BJ (cell line): ENCODE measurements around the gene PFN4. TPM values are rescaled to one million over a fixed set of nuclear protein-coding genes. Genes with fewer than 3 reads are reported as not detected.
A peak's percentile ranks its signal among the peaks of the same experiment; 100 is the strongest.

Experiments
- CTCF ChIA-PET: fragments of 350-600 bp; formaldehyde crosslinking; extraction: SDS; loops from one replicate; lab custom pipeline; 2021; ENCODE audit warnings: antibody characterized with exemption, inconsistent platforms; lab: Yijun Ruan, JAX
- POLR2A ChIA-PET: fragments of 300-600 bp; sonication (Branson Sonifier 250); formaldehyde crosslinking; extraction: SDS; loops from one replicate; lab custom pipeline; 2021; ENCODE audit warnings: antibody characterized with exemption; lab: Charles Lee
- DNase-seq: peaks from one replicate; pipeline ENCODE4 v3.0.0-alpha.2; 2011; ENCODE audit warnings: low read depth
- H3K27me3 ChIP-seq: 2 replicates; pipeline ENCODE4 v1.6.0; 2011; ENCODE audit warnings: low read length; ENCODE audit not compliant: control insufficient read depth, insufficient read depth
- H3K36me3 ChIP-seq: 2 replicates; pipeline ENCODE4 v1.5.1; 2011; ENCODE audit warnings: low read length; ENCODE audit not compliant: control insufficient read depth, insufficient read depth
- H3K4me3 ChIP-seq: 2 replicates; pipeline ENCODE4 v1.5.1; 2011; ENCODE audit warnings: low read depth, mild to moderate bottlenecking, control low read depth, low read length
- CTCF ChIP-seq: IDR thresholded peaks from 2 replicates; pipeline ENCODE4 v1.5.1; 2011; ENCODE audit warnings: low read depth, mild to moderate bottlenecking, control low read depth, inconsistent platforms, low read length, moderate library complexity; ENCODE audit not compliant: insufficient read depth
- polyA plus RNA-seq: library from polyadenylated mRNA; depleted of rRNA; stranded (reverse); fragments of >200 nt; gene quantifications from 2 replicates; pipeline ENCODE4 v1.2.3, GENCODE V29; 2011

PFN4 gene
- polyA plus RNA-seq, 1 experiment: 0.40 TPM

GRCh38 chr2:24087032-24087431 lies 36.1 kb downstream of the PFN4 start:
- Histone ChIP-seq H3K4me3 (no peak overlapping the region), H3K27me3 (no peaks in the 10 kb centered on the region), H3K36me3 (peaks cover 7% of the 10 kb centered on the region)
- DNase-seq: no peak
- POLR2A ChIA-PET: no interaction called here
- no peak for TF ChIP-seq CTCF
- CTCF ChIA-PET: no interaction called here

- Histone ChIP-seq H3K36me3 (peaks cover 9% of the 10 kb centered on the region), H3K4me3 (no peak overlapping the region), H3K27me3 (no peaks in the 10 kb centered on the region)
- TF ChIP-seq CTCF: no peak
- ChIA-PET POLR2A (no interaction called here), CTCF (interaction anchor here (0.7 to 2.7 kb wide), 2 partner anchors 25 to 298 kb away, joined by 3 to 12 read pairs; no protein-coding TSS in a partner anchor)
- DNase-seq: no peak
Measured at GRCh38 chr2:24086241-24086640, 36.9 kb downstream of the PFN4 start.

- Histone ChIP-seq H3K36me3 (peaks cover 13% of the 10 kb centered on the region), H3K27me3 (no peaks in the 10 kb centered on the region), H3K4me3 (peak overlapping the region; percentile 72)
- DNase-seq: no peak
- ChIA-PET CTCF (interaction anchor here (0.5 to 3.5 kb wide), 15 partner anchors 9 to 299 kb away, joined by 3 to 44 read pairs (median 4); partner anchors contain the start of genes ATAD2B, FAM228B, PFN4 and SF3B6), POLR2A (no interaction called here)
- no peak for TF ChIP-seq CTCF
Measured at GRCh38 chr2:24085200-24085489, 38.0 kb downstream of the PFN4 start.

GRCh38 chr2:24084386-24085199 lies 38.5 kb downstream of the PFN4 start, which contains the start of gene TP53I3:
TP53I3 (minus strand) TSS chr2:24084834; CDS start chr2:24084326, 508 bp downstream.
- H3K27me3 ChIP-seq: no peaks in the 10 kb centered on the region
- peak; percentile 54 for TF ChIP-seq CTCF
- POLR2A ChIA-PET: interaction anchor here (0.6 to 1.0 kb wide), 3 partner anchors 9 to 157 kb away, joined by 3 to 7 read pairs (median 3); partner anchors contain the start of genes ATAD2B and SF3B6
- H3K4me3 ChIP-seq: peak within 1 kb of the TSS; percentile 72
- peak; percentile 46 for DNase-seq
- peaks cover 13% of the 10 kb centered on the region for H3K36me3 ChIP-seq
- CTCF ChIA-PET: interaction anchor here (0.5 to 3.5 kb wide), 41 partner anchors 8 to 374 kb away, joined by 3 to 44 read pairs (median 4); partner anchors contain the start of genes ATAD2B, FAM228B, PFN4 and SF3B6

- peak; percentile 40 for DNase-seq
- Histone ChIP-seq H3K36me3 (peaks cover 13% of the 10 kb centered on the region), H3K4me3 (peak overlapping the region; percentile 72), H3K27me3 (no peaks in the 10 kb centered on the region)
- ChIA-PET CTCF (interaction anchor here (0.6 to 3.5 kb wide), 36 partner anchors 9 to 373 kb away, joined by 3 to 44 read pairs (median 4); partner anchors contain the start of genes ATAD2B, MFSD2B and PFN4), POLR2A (interaction anchor here (0.6 to 1.0 kb wide), 3 partner anchors 8 to 157 kb away, joined by 3 to 7 read pairs (median 3); partner anchors contain the start of genes ATAD2B and SF3B6)
- TF ChIP-seq CTCF: no peak
Measured at GRCh38 chr2:24083567-24084385, 39.4 kb downstream of the PFN4 start.
